ENCODE data around the gene S100A2. TPM values are rescaled to one million over a fixed set of nuclear protein-coding genes. Genes with fewer than 3 reads are reported as not detected.
"Not testable (repeated sequence)": the region's sequence is repeated elsewhere in the genome, so short reads cannot be mapped to it uniquely, and the experiment has no call there.

The S100A2 gene
- total RNA-seq, 1 donor from 2014 or later: 3.8 TPM

DNA sequence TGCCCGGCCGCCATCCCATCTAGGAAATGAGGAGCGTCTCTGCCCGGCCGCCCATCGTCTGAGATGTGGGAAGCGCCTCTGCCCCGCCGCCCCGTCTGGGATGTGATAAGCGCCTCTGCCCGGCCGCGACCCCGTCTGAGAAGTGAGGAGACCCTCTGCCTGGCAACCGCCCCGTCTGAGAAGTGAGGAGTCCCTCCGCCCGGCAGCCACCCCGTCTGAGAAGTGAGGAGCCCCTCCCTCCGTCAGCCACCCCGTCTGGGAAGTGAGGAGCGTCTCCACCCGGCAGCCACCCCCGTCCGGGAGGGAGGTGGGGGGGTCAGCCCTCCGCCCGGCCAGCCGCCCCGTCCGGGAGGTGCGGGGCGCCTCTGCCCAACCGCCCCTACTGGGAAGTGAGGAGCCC is 17.2 kb upstream of the S100A2 start:
- H3K36me3 Mint-ChIP-seq (ENCODE audit: low read depth, unreplicated experiment); H3K4me1 ChIP-seq (ENCODE audit: insufficient read depth, low read length); H3K27me3 Mint-ChIP-seq (ENCODE audit: low read depth, unreplicated experiment); H3K4me2 ChIP-seq (ENCODE audit: low read length); H3K9me3 ChIP-seq (ENCODE audit: insufficient read depth, low read depth, low read length); H3K27me3 ChIP-seq (ENCODE audit: insufficient read depth, low read length); H3K4me3 ChIP-seq (ENCODE audit: insufficient read depth, low read depth, low read length); H3K27ac ChIP-seq (ENCODE audit: low read depth, low read length); H3K36me3 ChIP-seq (ENCODE audit: insufficient read depth, low read length); H3K9ac ChIP-seq (ENCODE audit: low read length); H3K9me3 Mint-ChIP-seq (ENCODE audit: unreplicated experiment); H3K27ac Mint-ChIP-seq (ENCODE audit: unreplicated experiment); FAIRE-seq; H3K4me3 Mint-ChIP-seq (ENCODE audit: unreplicated experiment); H4K20me1 ChIP-seq (ENCODE audit: insufficient read depth, low read length); H3K79me2 ChIP-seq (ENCODE audit: insufficient read depth, low read length); H2AFZ ChIP-seq (ENCODE audit: low read depth, low read length); DNase-seq (ENCODE audit: low read depth): not testable (repeated sequence)
- peaks cover 14% of the 10 kb centered on the region for H3K4me1 Mint-ChIP-seq (ENCODE audit: low read depth, unreplicated experiment)

DNA sequence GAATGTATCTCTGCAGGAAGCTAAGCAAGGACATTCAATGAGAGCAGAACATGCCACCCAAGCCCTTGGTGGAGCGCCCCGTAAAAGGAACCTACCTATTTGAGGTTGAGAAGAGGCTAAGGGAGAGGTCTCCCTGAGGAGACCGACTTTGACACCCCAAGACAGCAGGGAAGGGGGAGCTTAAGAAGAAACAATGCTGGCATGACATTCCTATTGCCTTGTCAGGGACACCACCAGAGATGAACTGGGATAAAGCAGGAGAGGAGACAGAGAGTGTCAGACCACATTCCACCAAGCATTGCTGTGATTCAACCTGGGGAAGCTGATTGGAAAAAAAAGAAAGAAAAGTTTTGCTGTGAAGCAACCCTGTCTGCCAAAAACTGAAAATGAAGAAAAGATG is 13.3 kb upstream of the S100A2 start:
- no peaks in the 10 kb centered on the region for H3K27me3 Mint-ChIP-seq (ENCODE audit: low read depth, unreplicated experiment)
- H3K4me1 Mint-ChIP-seq (ENCODE audit: low read depth, unreplicated experiment): peaks cover 14% of the 10 kb centered on the region
- Histone ChIP-seq H3K4me2 (ENCODE audit: low read length) (peak overlapping the region; percentile 9), H3K79me2 (ENCODE audit: insufficient read depth, low read length) (no peaks in the 10 kb centered on the region), H3K9ac (ENCODE audit: low read length) (no peak overlapping the region), H3K4me1 (ENCODE audit: insufficient read depth, low read length) (peaks cover 2% of the 10 kb centered on the region), H2AFZ (ENCODE audit: low read depth, low read length) (no peak overlapping the region), H3K36me3 (ENCODE audit: insufficient read depth, low read length) (no peaks in the 10 kb centered on the region), H3K4me3 (ENCODE audit: insufficient read depth, low read depth, low read length) (no peak overlapping the region), H3K27ac (ENCODE audit: low read depth, low read length) (no peak overlapping the region), H3K9me3 (ENCODE audit: insufficient read depth, low read depth, low read length) (no peaks in the 10 kb centered on the region), H3K27me3 (ENCODE audit: insufficient read depth, low read length) (no peaks in the 10 kb centered on the region), H4K20me1 (ENCODE audit: insufficient read depth, low read length) (no peaks in the 10 kb centered on the region)
- no peak for DNase-seq (ENCODE audit: low read depth)
- H3K36me3 Mint-ChIP-seq (ENCODE audit: low read depth, unreplicated experiment): no peaks in the 10 kb centered on the region
- peaks cover under 1% of the 10 kb centered on the region for H3K9me3 Mint-ChIP-seq (ENCODE audit: unreplicated experiment)
- no peak for FAIRE-seq
- TF ChIP-seq EZH2 (IDR thresholded peaks at IDR 0.05; ENCODE audit: insufficient read depth, low read length) (no peak), CTCF (IDR thresholded peaks at IDR 0.05; ENCODE audit: insufficient read depth, low read depth, low read length) (no peak)
- no peak overlapping the region for H3K4me3 Mint-ChIP-seq (ENCODE audit: unreplicated experiment)
- H3K27ac Mint-ChIP-seq (ENCODE audit: unreplicated experiment): peak overlapping the region; percentile 78

DNA sequence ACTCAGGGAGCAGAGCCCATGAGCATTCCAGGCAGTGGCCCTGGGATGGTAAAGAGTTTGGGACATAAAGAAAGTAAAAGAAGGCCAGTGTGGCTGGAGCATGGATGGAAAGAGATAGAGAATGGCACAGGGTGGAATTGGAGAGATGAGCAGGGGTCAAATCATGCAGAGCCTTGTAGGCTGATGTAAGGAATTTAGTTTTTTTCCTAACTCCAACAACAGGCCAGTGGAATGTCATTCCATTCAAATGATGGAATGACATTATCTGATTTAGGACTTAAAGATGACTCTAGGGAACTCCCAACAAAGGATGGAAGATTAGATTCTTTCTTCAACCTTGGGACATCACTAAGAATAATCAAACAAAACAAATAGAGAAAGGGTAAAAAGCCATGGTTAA is 12.8 kb upstream of the S100A2 start:
- H3K4me1 Mint-ChIP-seq (ENCODE audit: low read depth, unreplicated experiment): peaks cover 14% of the 10 kb centered on the region
- H3K4me1 ChIP-seq (ENCODE audit: insufficient read depth, low read length): peaks cover under 1% of the 10 kb centered on the region
- H3K27ac Mint-ChIP-seq (ENCODE audit: unreplicated experiment): peak overlapping the region; percentile 78
- H3K27me3 Mint-ChIP-seq (ENCODE audit: low read depth, unreplicated experiment): no peaks in the 10 kb centered on the region
- no peaks in the 10 kb centered on the region for H4K20me1 ChIP-seq (ENCODE audit: insufficient read depth, low read length)
- H3K27ac ChIP-seq (ENCODE audit: low read depth, low read length): no peak overlapping the region
- no peaks in the 10 kb centered on the region for H3K79me2 ChIP-seq (ENCODE audit: insufficient read depth, low read length)
- H3K4me3 ChIP-seq (ENCODE audit: insufficient read depth, low read depth, low read length): no peak overlapping the region
- no peaks in the 10 kb centered on the region for H3K27me3 ChIP-seq (ENCODE audit: insufficient read depth, low read length)
- FAIRE-seq (peak; percentile 84), DNase-seq (ENCODE audit: low read depth) (no peak)
- TF ChIP-seq EZH2 (IDR thresholded peaks at IDR 0.05; ENCODE audit: insufficient read depth, low read length) (no peak), CTCF (IDR thresholded peaks at IDR 0.05; ENCODE audit: insufficient read depth, low read depth, low read length) (no peak)
- no peak overlapping the region for H3K9ac ChIP-seq (ENCODE audit: low read length)
- peak overlapping the region; percentile 9 for H3K4me2 ChIP-seq (ENCODE audit: low read length)
- H3K9me3 ChIP-seq (ENCODE audit: insufficient read depth, low read depth, low read length): no peaks in the 10 kb centered on the region
- peak overlapping the region; percentile 58 for H3K4me3 Mint-ChIP-seq (ENCODE audit: unreplicated experiment)
- no peaks in the 10 kb centered on the region for H3K36me3 Mint-ChIP-seq (ENCODE audit: low read depth, unreplicated experiment)
- H3K9me3 Mint-ChIP-seq (ENCODE audit: unreplicated experiment): peaks cover 2% of the 10 kb centered on the region
- no peaks in the 10 kb centered on the region for H3K36me3 ChIP-seq (ENCODE audit: insufficient read depth, low read length)
- no peak overlapping the region for H2AFZ ChIP-seq (ENCODE audit: low read depth, low read length)

Measured in astrocyte (in vitro differentiated cells and primary cell).